Aorta (tissue), 5 donors: ENCODE results near the gene SCN2A. TPM values are rescaled to one million over a fixed set of nuclear protein-coding genes. Genes with fewer than 3 reads are reported as not detected.

Experiments used
- ATAC-seq: fragments of 200-7000 bp; cut with Tn5 transposase; one replicate; pipeline ENCODE4 v1.9.1; 2022; ENCODE audit warnings: moderate library complexity; ENCODE audit not compliant: low FRiP score
- DNase-seq, 2 donors: peaks; one replicate each; pipeline ENCODE4 v3.0.0-alpha.2; 2020
- H3K27ac ChIP-seq, 2 donors: one replicate each; pipeline ENCODE4 v1.5.1; 2013; ENCODE audit warnings: low read length in 2 of 2, mild to moderate bottlenecking in 2 of 2, moderate library complexity in 2 of 2, control low read depth in 1 of 2, inconsistent platforms in 1 of 2, low read depth in 1 of 2
- H3K27me3 ChIP-seq, 2 donors: one replicate each; pipeline ENCODE4 v1.6.1; 2013; ENCODE audit warnings: control low read depth in 1 of 2, low read length in 1 of 2, mild to moderate bottlenecking in 1 of 2, moderate library complexity in 1 of 2; ENCODE audit not compliant: insufficient read depth in 2 of 2, control insufficient read depth in 1 of 2
- H3K36me3 ChIP-seq, 2 donors: one replicate each; pipeline ENCODE4 v1.6.1; 2013; ENCODE audit warnings: control low read depth in 1 of 2, low read length in 1 of 2, mild to moderate bottlenecking in 1 of 2; ENCODE audit not compliant: insufficient read depth in 2 of 2, control insufficient read depth in 1 of 2
- H3K4me1 ChIP-seq, 2 donors: one replicate each; pipeline ENCODE4 v1.6.1; 2013; ENCODE audit warnings: low read length in 2 of 2, control low read depth in 1 of 2, mild to moderate bottlenecking in 1 of 2, moderate library complexity in 1 of 2; ENCODE audit not compliant: insufficient read depth in 2 of 2, control insufficient read depth in 1 of 2
- H3K4me3 ChIP-seq, 2 donors: one replicate each; pipeline ENCODE4 v1.5.1; 2013; ENCODE audit warnings: low read length in 2 of 2, control low read depth in 1 of 2, mild to moderate bottlenecking in 1 of 2
- H3K9me3 ChIP-seq: one replicate; pipeline ENCODE4 v1.6.1; 2013; ENCODE audit warnings: mild to moderate bottlenecking, low read length; ENCODE audit not compliant: control insufficient read depth
- WGBS, 2 donors: extraction: QIAGEN DNeasy Blood & Tissue Kit; methylation state at CpG; one replicate each; pipeline ENCODE4 v1.1.7; 2013; 5-methylcytosine and 5-hydroxymethylcytosine counted together
- intact Hi-C, 2 donors: fragments of 100-400 bp; cut with DNase I; formaldehyde crosslinking; loops; one replicate each; pipeline versions ENCODE4 v1.14.2 to v1.15.0; 2022
- polyA plus RNA-seq, 2 donors: library from polyadenylated mRNA; stranded (reverse); fragments of 200-250 nt; gene quantifications; one replicate each; pipeline ENCODE4 v1.2.3, GENCODE V29; 2013
- total RNA-seq, 2 donors: library from RNA; stranded (reverse); fragmentation: NEBNext Ultra II Directional; extraction: Animal tissue kit (Norgen Biotek cat#: 25700); gene quantifications; one replicate each; pipeline ENCODE4 v1.2.1, GENCODE V29; 2021
- donor health status: healthy with polysubstance abuse.
- donor health status: Bipolar disorder and iron deficiency.
- donor health status: DM: no; HTN: no; CAD: no.
- donor health status: DM: no; HTN: no; CAD: no.
- donor health status: DM: yes; HTN: yes; CAD: no.

SCN2A gene
- total and polyA plus RNA-seq, 4 donors: 0.15 to 0.81 (median 0.63) TPM; not detected in 1

GRCh38 chr2:165273176-165273575, 34.0 kb downstream of the SCN2A start:
- intact Hi-C loops: no loop called here
- no peak for ATAC-seq
- Histone ChIP-seq H3K36me3 (no peaks in the 10 kb centered on the region), H3K4me3 (no peak overlapping the region), H3K27me3 (no peaks in the 10 kb centered on the region), H3K9me3 (no peaks in the 10 kb centered on the region), H3K4me1 (no peaks in the 10 kb centered on the region), H3K27ac (no peak overlapping the region)
- DNase-seq: no peak

- 11 to 12% methylated on average over 5 of the region's 5 CpGs for WGBS, 2 donors
- ATAC-seq (peak; percentile 85), DNase-seq (peak; percentile 77 to 87)
- intact Hi-C loops: no loop called here
- Histone ChIP-seq H3K4me1 (no peaks in the 10 kb centered on the region), H3K9me3 (no peaks in the 10 kb centered on the region), H3K4me3 (no peak overlapping the region), H3K27me3 (no peaks in the 10 kb centered on the region), H3K36me3 (no peaks in the 10 kb centered on the region), H3K27ac (no peak overlapping the region)
Observed at GRCh38 chr2:165274698-165275097, 35.5 kb downstream of the SCN2A start.

- DNase-seq (no peak), ATAC-seq (no peak)
- no peak overlapping the region for H3K27ac ChIP-seq
Observed at GRCh38 chr2:165275932-165276331, 36.7 kb downstream of the SCN2A start.

GRCh38 chr2:165277295-165277694, 38.1 kb downstream of the SCN2A start:
- intact Hi-C loops: no loop called here
- no peaks in the 10 kb centered on the region for H3K36me3 ChIP-seq
- no peaks in the 10 kb centered on the region for H3K9me3 ChIP-seq
- no peak overlapping the region for H3K27ac ChIP-seq
- H3K4me3 ChIP-seq: no peak overlapping the region
- ATAC-seq (no peak), DNase-seq (no peak)
- H3K27me3 ChIP-seq: no peaks in the 10 kb centered on the region
- no peaks in the 10 kb centered on the region for H3K4me1 ChIP-seq

More at GRCh38 chr2:165275932-165276331, 36.7 kb downstream of the SCN2A start:
- H3K9me3 ChIP-seq: no peaks in the 10 kb centered on the region
- no peak overlapping the region for H3K4me3 ChIP-seq
- intact Hi-C loops: no loop called here
- 75 to 77% methylated on average over 2 of the region's 2 CpGs for WGBS, 2 donors
- no peaks in the 10 kb centered on the region for H3K4me1 ChIP-seq
- H3K27me3 ChIP-seq: no peaks in the 10 kb centered on the region
- no peaks in the 10 kb centered on the region for H3K36me3 ChIP-seq

DNA sequence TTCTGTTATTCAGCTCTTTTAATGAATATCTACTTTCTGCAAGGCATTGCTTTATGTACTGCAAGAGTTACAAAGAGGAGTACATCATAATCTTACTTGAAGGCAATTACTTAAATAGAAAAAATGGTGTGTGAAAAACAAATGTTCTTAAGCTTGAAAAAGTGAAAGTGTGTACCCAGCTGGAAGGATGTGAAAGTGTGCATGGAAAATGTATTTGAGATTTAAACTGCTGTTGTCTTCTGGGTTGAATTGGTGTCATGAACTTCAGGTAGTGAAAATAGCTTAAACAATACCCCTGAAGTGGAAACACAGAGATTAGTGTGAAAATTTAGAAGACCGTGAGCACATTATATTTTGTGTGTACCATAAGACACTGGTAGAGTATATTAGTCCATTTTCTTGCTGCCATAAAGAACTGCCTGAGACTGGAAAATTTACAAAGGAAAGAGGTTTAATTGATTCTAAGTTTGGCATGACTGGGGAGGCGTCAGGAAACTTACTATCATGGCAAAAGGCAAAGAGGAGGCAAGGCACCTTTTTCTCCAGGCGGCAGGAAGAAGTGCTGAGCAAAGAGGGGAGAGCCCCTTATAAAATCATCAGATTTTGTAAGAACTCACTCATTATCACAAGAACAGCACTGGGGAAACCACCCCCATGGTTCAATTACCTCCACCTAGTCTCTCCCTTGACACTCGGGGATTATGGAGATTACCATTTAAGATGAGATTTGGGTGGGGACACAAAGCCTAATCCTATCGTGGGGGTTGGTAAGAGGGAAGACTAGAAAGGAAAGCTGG, 38.8 kb downstream of the SCN2A start:
- no peak for ATAC-seq
- 70 to 71% methylated on average over 5 of the region's 5 CpGs for WGBS, 2 donors

GRCh38 chr2:165280356-165280755, 41.1 kb downstream of the SCN2A start:
- no peak overlapping the region for H3K27ac ChIP-seq
- ATAC-seq (no peak), DNase-seq (no peak)
- no peaks in the 10 kb centered on the region for H3K36me3 ChIP-seq
- no peaks in the 10 kb centered on the region for H3K4me1 ChIP-seq
- 82 to 83% methylated on average over 4 of the region's 4 CpGs for WGBS, 2 donors
- no peaks in the 10 kb centered on the region for H3K9me3 ChIP-seq
- H3K27me3 ChIP-seq: no peaks in the 10 kb centered on the region
- H3K4me3 ChIP-seq: no peak overlapping the region
- intact Hi-C loops: no loop called here

More for the DNA sequence above, 38.8 kb downstream of the SCN2A start:
- H3K27me3 ChIP-seq: no peaks in the 10 kb centered on the region
- no peaks in the 10 kb centered on the region for H3K36me3 ChIP-seq
- H3K4me3 ChIP-seq: no peak overlapping the region
- H3K9me3 ChIP-seq: no peaks in the 10 kb centered on the region
- H3K27ac ChIP-seq: no peak overlapping the region
- DNase-seq: no peak
- no peaks in the 10 kb centered on the region for H3K4me1 ChIP-seq
- intact Hi-C loops: no loop called here

DNA sequence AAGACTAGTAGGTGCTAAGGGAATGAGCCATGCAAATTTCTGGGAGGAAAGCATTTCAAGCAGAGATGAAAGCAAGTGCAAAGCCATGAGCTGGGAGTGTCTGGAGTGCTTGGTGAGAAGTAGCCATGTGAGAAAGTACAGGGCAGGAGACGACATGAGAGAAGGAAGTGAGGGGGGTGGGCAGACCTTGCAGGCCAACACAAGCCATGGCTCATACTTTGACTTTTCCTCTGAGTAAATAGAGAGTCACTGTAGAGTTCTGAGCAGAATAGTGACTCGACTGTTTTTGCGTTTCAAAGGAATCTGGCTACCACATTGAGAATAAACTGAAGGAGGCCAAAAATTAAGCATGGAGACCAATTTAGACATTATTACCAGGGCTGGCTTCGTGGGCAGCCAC, 42.2 kb downstream of the SCN2A start:
- H3K9me3 ChIP-seq: no peaks in the 10 kb centered on the region
- H3K27ac ChIP-seq: no peak overlapping the region
- DNase-seq: no peak
- WGBS, 2 donors: 64 to 70% methylated on average over 4 of the region's 4 CpGs
- no peaks in the 10 kb centered on the region for H3K27me3 ChIP-seq
- no peak overlapping the region for H3K4me3 ChIP-seq
- H3K4me1 ChIP-seq: no peaks in the 10 kb centered on the region
- H3K36me3 ChIP-seq: no peaks in the 10 kb centered on the region
- intact Hi-C loops: no loop called here
- no peak for ATAC-seq

DNA sequence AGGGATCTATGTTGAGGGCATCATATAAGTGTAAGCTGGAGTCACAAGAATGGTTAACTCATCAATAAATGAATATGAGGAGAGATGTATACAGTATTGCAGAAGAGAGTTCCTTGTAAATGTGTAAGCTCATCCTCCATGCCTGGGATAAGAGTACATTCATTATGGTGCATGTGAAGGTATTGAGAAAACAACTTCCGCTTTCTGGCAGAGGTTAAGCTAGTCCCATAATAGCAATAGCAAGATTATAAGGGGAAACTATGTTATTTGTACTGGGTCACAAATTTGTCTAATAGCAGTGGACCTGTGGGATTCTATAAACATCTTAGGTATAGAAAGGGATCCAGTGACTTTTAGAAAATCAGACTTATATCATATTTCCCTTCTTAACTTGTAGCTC, 44.1 kb downstream of the SCN2A start:
- peaks cover 3% of the 10 kb centered on the region for H3K9me3 ChIP-seq
- H3K4me3 ChIP-seq: no peak overlapping the region
- 83 to 92% methylated on average over 1 of the region's 1 CpG for WGBS, 2 donors
- no peaks in the 10 kb centered on the region for H3K4me1 ChIP-seq
- H3K27ac ChIP-seq: no peak overlapping the region
- no peaks in the 10 kb centered on the region for H3K36me3 ChIP-seq
- H3K27me3 ChIP-seq: no peaks in the 10 kb centered on the region
- no peak for ATAC-seq
- intact Hi-C loops: no loop called here
- no peak for DNase-seq

DNA sequence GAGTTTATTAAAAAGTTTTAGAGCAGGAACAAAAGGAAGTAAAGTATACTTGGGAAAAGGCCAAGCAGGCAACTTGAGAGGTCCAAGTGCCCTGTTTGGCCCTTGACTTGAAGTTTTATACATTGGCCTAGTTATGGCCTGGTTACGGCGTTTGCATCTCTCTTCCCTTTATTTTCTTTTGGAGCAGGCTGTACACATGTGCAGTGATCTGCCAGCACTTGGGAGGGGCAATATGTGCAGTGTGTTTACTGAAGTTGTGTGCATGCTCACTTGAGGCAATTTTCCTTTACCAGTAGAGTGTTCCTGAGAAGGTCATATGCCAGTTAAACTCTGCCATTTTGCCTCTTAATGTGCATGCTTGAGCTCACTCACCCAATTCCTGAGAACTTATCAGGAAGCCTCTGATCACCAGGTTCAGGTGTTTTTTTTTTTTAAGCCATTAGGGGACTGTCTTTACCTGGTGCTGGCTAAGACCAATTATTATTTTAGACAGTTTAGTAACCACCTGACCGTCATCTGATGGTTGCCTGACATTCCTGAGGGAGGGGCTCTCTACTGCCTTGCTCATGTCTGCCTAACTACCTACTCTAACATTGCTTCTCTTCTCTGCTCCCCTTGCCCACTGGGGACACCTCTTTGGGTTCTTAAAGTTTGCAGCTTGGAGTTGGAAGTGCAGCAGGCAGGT, 48.0 kb downstream of the SCN2A start:
- H3K4me3 ChIP-seq: no peak overlapping the region
- WGBS, 2 donors: 64 to 70% methylated on average over 3 of the region's 3 CpGs
- intact Hi-C loops: no loop called here
- peaks cover 3% of the 10 kb centered on the region for H3K9me3 ChIP-seq
- ATAC-seq: no peak
- DNase-seq: no peak
- no peaks in the 10 kb centered on the region for H3K4me1 ChIP-seq
- H3K36me3 ChIP-seq: no peaks in the 10 kb centered on the region
- H3K27ac ChIP-seq: no peak overlapping the region
- no peaks in the 10 kb centered on the region for H3K27me3 ChIP-seq
